ENCODE results near the gene TMEM181.

- TF ChIP-seq EZH2 (conservative IDR thresholded peaks at IDR 0.05; ENCODE audit: low read depth, low read length): no peak
- TF ChIP-seq, protein P1, sequence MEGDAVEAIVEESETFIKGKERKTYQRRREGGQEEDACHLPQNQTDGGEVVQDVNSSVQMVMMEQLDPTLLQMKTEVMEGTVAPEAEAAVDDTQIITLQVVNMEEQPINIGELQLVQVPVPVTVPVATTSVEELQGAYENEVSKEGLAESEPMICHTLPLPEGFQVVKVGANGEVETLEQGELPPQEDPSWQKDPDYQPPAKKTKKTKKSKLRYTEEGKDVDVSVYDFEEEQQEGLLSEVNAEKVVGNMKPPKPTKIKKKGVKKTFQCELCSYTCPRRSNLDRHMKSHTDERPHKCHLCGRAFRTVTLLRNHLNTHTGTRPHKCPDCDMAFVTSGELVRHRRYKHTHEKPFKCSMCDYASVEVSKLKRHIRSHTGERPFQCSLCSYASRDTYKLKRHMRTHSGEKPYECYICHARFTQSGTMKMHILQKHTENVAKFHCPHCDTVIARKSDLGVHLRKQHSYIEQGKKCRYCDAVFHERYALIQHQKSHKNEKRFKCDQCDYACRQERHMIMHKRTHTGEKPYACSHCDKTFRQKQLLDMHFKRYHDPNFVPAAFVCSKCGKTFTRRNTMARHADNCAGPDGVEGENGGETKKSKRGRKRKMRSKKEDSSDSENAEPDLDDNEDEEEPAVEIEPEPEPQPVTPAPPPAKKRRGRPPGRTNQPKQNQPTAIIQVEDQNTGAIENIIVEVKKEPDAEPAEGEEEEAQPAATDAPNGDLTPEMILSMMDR (CRISPR knock-in tag; IDR thresholded peaks at IDR 0.05): peak; percentile 54
- peak; percentile 46 for TF ChIP-seq POGZ (CRISPR knock-in tag; IDR thresholded peaks at IDR 0.05)
- no peak for TF ChIP-seq ATF7 (IDR thresholded peaks at IDR 0.05)
- no peak for TF ChIP-seq ATF7 (CRISPR knock-in tag; IDR thresholded peaks at IDR 0.05)
These were observed at the start of gene TMEM181 for GRCh38 chr6:158559895-158560835.

Data from HepG2 (cell line).